GM11168 (cell line): ENCODE measurements around the gene IL20.

Source experiments
- in situ Hi-C: fragments of 300-500 bp; cut with MboI; formaldehyde crosslinking; loops from one replicate; pipeline ENCODE4 v1.12.0; 2022; ENCODE audit warnings: low sequenced_read_pairs; ENCODE audit not compliant: unreplicated experiment

IL20 gene, protein sequence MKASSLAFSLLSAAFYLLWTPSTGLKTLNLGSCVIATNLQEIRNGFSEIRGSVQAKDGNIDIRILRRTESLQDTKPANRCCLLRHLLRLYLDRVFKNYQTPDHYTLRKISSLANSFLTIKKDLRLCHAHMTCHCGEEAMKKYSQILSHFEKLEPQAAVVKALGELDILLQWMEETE

DNA sequence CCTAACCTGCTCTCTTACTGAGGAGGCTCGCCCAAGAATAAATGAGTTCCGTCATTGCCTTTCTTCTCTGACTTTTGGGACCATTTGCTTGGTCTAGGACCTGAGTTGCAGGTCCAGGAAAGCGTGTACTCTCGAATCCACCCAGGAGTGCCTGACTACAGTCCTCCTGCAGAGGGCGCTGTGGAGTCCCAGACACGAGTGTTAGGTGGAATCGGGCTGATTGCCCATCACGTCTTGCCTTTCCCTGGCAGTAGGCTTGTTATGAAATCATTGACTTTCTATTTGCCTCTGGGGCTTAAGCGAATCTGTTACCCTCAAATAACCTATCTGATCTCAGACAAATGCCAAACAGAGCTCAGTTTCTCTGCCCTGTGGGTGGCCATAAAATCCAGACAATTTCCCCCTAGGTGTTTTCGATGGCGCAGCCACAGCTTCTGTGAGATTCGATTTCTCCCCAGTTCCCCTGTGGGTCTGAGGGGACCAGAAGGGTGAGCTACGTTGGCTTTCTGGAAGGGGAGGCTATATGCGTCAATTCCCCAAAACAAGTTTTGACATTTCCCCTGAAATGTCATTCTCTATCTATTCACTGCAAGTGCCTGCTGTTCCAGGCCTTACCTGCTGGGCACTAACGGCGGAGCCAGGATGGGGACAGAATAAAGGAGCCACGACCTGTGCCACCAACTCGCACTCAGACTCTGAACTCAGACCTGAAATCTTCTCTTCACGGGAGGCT lies at the start of gene IL20:
IL20 (plus strand) TSS at position 685 of the 733 bp plus-strand sequence. CDS start 230 bp downstream, outside the sequence.
- in situ Hi-C loops = no loop called here

DNA sequence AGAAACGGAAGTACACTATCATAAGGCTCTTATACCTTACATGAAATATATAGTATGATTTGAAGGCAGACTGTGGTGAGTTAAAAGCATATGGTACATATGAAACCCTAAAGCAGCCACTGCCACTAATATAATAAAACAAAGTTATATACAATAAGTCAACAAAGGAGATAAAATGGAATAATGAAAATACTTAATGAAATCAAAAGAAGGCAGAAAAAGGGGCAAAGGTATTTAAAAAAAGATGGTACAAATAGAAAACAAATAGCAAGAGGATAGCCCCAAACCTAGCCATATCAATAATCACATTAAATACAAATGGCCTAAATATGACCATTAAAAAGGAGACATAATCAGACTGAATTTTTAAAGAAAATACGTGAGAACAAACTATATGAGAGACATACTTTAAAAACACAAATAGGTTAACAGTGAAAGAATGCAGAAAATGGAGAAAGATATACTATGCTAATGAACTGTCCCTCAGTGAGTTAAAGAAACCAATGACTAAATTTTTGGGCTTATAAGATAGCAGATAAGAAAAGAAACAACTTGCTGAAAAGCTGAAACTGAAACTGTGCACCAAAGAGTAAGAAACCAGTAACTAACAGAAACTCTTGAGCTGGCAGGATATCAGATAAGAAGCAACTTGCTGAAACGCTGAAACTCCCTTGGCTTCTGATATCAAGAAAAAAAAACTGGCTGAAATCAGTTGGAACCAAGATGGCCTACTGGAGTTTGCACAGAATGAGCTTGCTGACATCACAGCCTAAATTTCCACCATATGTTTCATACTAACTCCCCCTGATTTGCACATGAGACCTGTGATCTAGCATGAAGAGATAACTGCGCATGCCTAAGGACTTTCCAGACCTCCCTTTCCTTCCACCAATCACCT lies 48.8 kb upstream of the IL20 start:
- in situ Hi-C loops = loop anchor here (10.0 kb wide), 1 partner anchor 158 kb away; the partner anchor contains the start of gene FCAMR

DNA sequence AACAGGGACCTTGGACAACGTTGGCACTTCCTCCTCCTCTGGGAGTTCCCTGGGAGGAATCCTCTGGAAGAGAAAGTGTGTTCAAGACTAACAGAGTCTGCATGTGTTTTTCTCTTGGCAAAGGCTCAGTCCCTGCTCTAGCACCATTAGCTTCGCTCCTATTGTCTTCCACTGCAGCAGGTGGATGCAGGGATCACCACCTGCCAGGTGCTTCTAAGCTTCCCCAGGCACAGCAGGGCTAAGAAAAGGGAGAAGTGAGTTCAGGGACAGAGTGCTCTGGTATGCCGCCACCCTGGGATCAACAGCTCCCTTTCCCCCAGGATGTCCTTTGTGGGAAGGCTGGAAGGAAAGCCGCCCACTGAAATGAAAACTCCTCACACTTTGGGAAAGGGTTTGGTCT lies 43.9 kb upstream of the IL20 start:
- in situ Hi-C loops = no loop called here

DNA sequence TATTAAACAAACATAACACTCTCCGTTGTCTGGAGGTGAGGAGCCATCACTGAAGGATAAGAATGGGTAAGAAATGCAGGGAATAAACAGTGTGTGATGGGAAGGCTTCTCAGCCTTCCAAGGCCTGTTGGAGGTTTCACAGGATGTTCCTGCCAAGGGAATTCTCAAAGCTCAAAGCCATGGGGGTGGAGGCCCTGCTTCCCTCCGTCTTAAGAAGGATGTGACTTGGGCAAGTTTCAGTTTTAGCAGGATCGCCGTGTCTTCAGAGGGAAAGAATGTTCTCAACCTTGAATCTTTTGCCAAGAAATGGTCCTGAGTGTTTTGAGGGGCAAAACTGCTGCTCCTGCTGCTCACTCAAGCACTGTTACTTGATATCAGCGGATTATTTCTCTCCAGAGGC lies 41.7 kb upstream of the IL20 start:
- in situ Hi-C loops = no loop called here

DNA sequence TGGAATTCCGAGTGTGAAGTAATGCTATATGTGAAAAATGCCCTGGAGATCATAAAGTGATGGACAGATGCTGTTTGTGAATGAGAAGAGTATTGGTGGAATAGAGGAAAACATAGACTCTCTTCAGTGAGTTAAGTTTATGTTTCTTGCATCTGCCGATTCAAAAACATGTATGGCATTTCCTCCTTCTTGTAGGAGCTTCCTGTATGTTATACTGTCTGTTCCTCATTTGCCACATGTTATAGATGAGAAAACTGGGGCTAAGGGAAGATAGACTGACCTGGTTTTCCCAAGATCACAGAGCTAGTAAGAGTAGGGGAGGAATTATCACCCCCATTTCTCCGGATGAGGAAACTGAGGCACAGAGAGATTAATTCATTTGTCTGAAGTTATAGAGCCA lies 41.1 kb upstream of the IL20 start:
- in situ Hi-C loops = no loop called here

DNA sequence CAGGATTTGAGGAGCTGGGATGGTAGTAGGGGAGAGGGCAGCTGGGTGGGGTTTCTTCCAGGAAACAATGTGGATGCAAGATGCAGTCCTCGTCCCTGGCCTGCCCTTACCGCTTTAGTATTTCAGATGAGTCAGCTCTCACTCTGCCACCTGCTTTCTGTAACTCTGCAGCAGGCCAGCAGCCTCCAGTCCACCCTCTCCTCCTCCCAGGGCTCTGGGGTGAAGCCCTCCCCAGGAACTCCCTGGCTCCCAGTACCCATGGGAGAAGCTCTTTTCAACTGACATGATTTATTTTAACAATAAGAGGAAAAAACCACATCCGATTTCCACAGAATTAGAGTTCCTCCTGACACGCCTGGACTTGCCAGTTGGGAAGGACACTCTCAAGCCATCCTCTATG lies 39.0 kb upstream of the IL20 start:
- in situ Hi-C loops = no loop called here

DNA sequence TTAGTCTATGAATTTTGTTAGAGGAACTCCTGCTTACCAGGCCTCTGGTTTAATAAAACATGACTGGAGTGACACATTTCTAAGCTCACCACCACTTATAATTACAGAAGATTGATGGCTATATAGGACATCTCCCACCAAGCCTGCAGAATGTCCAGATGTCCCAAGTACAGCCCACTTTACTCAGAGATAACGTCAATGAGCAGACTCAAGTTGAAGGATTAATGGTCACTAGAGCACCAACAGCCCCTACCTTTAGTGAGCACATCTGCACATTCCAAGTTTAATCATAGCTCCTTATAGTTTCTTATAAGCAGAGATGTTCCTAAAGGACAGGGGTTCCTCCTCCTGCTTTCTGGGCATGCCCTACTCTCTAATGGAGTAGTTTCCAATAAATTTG lies 37.4 kb upstream of the IL20 start:
- in situ Hi-C loops = no loop called here

DNA sequence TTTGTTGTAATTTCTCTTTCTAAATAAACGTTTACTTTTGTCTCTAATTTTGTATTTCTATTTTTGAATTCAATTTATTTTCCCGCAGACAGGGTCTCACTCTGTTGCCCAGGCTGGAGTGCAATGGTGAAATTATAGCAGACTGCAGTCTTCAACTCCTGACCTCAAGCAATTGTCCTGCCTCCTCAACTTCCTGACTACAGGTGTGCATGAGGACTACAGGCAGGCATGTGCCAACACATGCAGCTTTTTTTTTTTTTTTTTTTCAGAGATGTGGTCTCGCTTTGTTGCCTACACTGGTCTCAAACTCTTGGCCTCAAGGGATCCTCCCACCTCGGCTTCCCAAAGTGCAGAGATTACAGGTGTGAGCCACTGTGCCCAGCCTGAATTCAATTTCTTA lies 36.7 kb upstream of the IL20 start:
- in situ Hi-C loops = no loop called here

DNA sequence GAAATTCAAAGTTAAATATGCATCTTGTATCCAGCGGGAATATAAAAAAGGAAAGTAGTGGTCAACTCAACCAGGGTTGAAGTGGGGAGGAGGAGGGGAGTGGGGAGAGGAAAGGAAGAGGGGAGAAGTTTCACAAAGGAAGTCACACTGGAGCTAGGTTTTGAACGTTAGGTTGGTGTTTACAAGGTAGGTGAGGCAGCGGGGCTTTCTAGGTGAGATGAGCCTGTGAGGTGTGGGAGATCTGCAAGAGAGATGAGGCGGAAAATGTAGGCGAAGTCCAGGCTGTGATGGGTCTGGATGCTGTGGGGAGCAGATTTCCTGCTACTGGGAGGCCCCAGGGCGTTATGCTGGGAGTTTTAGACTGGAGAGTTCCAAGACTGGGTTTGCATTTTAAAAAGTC lies 36.1 kb upstream of the IL20 start:
- in situ Hi-C loops = no loop called here

DNA sequence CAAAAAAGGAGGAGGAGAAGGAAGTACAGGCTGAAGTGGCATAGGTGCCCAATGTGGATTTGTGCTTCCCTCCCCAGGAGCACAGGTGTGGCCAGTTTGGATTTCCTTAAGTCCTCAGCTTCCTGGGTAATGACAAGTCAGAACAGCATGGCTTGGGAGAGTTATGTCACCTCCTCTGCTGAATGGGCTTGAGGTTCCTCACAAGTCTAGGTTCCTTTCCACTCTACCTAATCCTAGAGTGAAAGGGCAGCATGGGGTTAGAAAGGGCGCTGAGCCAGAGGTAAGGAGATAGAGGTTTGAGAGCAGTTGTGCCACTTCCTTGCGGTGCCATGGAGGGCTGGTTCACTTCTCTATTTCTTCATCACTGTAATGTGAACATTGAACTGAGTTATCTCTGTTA lies 35.5 kb upstream of the IL20 start:
- in situ Hi-C loops = no loop called here

DNA sequence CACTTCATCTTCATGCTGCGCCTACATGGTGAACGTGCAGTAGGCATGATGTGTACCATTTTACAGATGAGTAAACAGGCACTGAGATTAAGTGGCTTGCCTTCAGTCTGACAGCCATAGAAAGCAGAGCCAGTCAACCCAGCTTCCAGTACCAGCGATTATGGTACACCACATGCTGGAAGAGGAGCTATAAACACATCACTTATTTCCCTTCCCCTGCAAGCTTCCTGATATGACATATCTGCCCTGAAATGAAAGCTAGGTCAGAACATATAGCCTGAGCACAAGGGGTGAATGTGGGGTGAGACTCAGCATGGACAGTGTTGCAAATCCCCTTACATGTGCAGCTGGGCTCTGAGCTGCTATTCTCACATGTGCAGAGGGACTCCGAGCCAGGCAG lies 33.8 kb upstream of the IL20 start:
- in situ Hi-C loops = no loop called here

DNA sequence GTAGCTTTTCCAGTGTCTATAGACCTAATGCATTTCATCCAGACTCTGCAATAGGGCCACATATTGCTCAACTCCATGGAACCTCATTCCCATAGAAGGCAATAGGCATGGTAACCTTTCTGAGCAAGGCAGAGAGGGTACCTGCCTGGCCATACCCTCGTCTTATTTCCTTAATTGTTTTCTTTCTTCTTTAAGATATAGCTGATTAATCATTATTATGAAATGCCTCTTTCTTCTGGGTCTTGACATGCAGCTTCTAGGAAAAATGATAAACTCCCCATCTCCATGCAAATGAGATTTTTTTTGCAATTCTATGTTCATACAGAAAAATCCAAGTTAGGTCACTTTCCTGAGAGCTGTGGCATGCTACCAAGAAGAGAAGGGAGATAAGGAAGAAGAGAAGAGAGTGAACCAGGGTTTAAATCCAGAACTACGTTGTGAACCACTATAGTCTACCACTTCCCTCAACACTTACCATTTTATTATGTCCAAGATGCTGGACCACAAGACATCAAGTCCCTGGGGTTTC lies 33.0 kb upstream of the IL20 start:
- in situ Hi-C loops = no loop called here

DNA sequence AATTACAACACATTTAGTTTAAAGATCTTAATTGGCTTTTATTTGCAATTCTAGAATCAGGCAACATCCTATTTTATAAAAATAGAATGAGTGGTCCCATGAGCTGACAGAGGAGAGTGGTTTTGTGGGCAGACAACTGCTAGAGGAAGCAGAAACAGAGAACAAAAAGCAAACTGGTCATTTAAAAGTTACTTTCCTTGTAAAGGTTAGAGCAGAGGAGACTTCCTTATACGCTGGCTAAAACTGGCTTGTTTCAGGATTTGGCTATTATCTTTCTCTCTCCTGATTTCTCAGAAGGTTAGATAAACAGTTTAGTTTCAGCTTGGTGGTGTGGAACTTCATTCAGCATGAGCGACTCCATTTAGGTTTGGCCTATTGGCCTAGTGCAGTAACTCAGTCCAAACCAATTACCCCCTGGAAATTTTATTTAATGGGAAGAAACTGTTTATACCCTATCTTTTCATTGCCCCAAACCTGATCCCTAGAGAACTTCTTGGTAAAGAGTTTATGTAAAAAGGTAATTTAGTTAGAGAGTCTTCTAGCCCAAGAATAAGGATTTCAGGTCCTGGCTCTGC lies 32.2 kb upstream of the IL20 start:
- in situ Hi-C loops = no loop called here

DNA sequence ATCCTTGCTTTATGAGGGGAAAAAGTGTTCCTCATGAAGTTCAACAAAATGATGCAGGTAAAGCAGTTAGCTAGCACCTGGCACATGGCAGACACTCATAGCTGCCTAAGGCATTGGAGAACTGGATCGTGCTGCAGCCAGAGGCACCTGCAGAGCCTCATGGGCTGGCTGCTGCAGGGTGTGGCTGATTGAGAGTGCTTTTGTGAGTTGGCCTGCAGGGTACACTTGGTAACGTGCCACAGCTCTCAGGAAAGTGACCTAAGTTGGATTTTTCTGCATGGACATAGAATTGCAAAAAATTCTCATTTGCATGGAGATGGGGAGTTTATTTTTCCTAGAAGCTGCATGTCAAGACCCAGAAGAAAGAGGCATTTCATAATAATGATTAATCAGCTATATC lies 31.6 kb upstream of the IL20 start:
- in situ Hi-C loops = no loop called here

DNA sequence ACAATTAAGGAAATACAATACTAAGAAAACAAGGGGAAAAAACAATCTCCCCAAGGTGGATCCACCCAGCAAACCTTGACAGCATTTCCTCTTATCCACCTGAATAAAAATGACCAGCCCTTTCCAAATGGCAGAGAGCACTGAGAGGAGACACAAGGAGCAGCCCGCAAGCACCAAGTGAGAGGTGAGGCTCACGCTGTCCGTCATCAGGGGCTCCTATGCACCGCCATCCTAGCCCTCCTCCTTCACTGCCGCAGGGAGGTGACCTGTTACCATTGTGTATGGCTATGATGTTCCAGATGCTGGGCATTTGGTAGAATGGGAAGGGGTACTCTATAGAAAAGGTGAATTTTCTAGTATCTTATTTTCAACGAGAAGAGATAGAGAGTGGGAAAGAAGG lies 31.2 kb upstream of the IL20 start:
- in situ Hi-C loops = no loop called here

DNA sequence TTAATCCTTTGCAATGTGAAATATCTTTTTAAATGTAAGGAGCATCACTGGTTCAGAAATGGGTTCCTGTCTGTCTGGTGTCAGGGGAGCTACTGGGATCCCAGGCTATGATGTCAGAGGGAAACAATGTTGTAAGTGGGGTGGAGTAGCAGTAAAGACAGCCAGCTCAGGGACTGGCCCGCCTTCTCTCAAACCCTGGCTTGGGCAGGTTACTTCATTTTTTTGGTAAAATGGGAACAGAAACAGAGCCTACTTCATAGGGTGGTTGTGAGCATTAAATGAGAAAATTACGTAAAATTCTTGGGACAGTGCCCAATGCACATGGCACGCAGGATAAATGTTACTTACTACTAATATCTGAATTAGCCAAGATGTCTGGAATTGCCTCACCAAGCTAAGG lies 30.7 kb upstream of the IL20 start:
- in situ Hi-C loops = no loop called here

DNA sequence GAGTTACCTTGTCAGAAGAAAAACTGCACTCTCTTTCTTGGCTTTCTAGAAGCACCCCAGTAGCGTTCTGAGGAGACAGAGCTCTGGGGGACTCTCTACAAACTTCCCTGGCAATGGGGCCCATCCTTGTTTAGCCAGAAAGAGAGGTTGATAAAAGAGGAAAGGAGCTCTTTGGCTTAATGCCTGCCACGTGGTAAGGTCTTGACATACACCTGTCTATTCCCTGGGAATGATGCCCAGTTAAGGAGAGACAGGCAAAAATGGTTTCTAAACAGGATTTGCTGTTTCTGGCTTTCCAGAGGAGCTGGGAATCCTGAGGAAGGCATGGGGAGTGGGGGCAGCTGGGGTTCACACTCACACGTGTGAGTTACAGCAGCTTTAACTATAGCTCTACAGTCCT lies 30.2 kb upstream of the IL20 start:
- in situ Hi-C loops = no loop called here

DNA sequence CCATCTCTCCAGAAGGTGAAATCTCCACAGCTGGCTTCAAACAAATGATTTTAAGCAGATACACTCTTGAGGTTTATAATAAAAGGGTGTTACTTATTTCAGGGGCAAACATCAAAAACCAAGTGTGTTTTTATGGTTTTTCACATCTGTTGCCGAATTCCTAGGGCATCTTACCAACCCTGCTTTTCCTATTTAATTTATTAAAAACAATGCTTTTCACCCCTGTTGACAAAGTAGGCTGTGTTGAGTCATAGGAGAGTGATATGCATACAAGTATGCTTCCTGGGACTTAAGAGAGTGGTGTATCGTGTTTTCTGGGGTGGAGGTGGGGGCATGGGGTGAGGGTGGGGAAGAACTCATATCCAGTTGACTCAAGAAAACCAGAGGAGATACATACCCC lies 29.3 kb upstream of the IL20 start:
- in situ Hi-C loops = no loop called here

DNA sequence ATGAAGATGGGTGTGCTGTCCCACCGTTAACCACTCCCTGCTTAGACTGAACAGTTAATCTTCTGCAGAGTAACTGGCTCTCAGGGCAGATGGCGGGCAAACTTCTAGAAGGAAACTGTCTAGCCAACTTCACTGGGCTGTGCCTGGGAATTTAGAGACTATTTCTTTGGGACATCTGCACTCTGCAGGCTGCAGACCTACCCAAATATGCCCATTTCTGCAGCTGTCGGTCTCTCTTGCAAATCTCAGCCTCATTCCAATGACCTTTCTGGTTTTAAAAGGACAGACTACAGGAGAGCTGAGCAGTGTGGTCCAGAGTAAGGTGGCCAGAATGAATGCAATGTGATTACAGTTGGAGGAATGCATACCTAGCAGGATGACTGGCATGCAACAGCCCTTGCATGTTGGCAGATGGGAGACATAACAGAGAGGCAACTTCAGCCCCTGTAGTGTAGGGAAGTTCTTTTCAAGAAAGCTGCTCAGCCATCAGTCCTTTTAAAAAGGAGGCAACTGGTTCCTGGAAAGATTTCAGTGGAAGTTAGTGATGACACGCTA lies 26.3 kb upstream of the IL20 start:
- in situ Hi-C loops = no loop called here

DNA sequence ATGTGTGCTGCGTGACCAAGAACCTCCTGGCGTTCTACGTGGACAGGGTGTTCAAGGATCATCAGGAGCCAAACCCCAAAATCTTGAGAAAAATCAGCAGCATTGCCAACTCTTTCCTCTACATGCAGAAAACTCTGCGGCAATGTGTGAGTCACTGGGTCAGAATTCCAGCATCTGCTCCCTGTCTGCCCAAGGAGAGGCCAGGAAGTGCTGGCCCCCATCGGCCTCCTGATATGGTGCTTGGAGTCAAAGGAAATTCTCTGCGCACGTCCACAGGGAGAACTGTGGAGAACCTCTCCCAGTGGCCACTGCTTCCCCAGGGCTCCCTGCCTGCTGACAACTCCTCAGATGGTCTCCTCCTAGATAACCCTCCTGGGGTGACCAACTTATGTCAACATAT lies 25.6 kb upstream of the IL20 start:
- in situ Hi-C loops = no loop called here
